Retinal pigment epithelial cell (primary cell): ENCODE results near the gene KCTD5.

Experiments used
- DNase-seq: peaks from one replicate; pipeline ENCODE4 v3.0.0-alpha.2; 2010; ENCODE audit warnings: low read depth
- H3K4me3 ChIP-seq: 2 replicates; pipeline ENCODE4 v1.5.1; 2011; ENCODE audit warnings: mild to moderate bottlenecking, low read length, control low read depth, moderate library complexity
- CTCF ChIP-seq: conservative IDR thresholded peaks from 2 replicates; pipeline ENCODE4 v1.5.1; 2011; ENCODE audit warnings: low read depth, low read length, control low read depth, inconsistent platforms

The KCTD5 gene

GRCh38 chr16:2724088-2724676 lies 41.9 kb downstream of the KCTD5 start:
- no peak for TF ChIP-seq CTCF
- no peak overlapping the region for H3K4me3 ChIP-seq
- no peak for DNase-seq

DNA sequence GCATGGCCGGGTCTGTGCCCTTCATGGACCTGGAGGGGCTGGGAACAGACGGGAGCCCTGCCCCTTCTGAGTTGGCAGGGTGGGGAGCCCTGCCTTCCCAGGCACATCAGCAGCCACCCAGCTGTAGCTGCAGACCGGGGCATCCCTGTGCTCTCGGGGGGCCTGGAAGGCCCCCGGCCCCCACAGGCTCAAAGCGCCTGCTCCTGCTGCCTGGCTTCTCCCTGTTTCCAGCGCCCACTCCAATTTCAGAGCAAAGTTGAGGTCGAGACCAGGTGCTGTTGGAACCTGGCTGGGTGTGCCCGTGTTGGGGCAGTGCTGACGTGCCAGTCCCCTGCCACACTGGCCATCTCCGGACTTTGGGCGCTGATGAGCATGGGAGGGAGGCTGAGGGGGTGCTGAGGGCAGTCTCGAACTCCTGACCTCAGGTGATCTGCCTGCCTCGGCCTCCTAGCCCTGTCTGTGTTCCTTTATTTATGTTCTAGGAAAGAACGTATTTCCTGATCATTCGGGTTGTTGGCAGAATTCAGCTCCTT lies 42.6 kb downstream of the KCTD5 start:
- DNase-seq, result no peak
- H3K4me3 ChIP-seq, result no peak overlapping the region
- no peak for TF ChIP-seq CTCF

- H3K4me3 ChIP-seq, result no peak overlapping the region
- TF ChIP-seq CTCF, result no peak
- DNase-seq, result no peak
These were observed 44.6 kb downstream of the KCTD5 start for GRCh38 chr16:2726923-2727322.

DNA sequence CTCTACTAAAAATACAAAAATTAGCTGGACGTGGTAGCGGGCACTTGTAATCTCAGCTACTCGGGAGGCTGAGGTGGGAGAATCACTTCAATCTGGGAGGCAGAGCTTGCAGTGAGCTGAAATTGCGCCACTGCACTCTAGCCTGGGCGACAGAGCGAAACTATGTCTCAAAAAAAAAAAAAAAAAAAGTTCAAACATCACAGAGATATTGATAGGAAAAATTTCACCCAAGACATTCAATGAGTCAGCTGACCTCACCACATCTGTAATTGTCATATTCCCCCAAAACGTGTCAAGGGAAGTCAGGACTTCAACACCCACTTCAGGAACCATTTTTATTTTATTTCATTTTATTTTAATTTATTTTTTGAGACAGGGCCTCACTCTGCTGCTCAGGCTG lies 45.7 kb downstream of the KCTD5 start:
- no peak for DNase-seq
- H3K4me3 ChIP-seq, result no peak overlapping the region
- TF ChIP-seq CTCF, result no peak

DNA sequence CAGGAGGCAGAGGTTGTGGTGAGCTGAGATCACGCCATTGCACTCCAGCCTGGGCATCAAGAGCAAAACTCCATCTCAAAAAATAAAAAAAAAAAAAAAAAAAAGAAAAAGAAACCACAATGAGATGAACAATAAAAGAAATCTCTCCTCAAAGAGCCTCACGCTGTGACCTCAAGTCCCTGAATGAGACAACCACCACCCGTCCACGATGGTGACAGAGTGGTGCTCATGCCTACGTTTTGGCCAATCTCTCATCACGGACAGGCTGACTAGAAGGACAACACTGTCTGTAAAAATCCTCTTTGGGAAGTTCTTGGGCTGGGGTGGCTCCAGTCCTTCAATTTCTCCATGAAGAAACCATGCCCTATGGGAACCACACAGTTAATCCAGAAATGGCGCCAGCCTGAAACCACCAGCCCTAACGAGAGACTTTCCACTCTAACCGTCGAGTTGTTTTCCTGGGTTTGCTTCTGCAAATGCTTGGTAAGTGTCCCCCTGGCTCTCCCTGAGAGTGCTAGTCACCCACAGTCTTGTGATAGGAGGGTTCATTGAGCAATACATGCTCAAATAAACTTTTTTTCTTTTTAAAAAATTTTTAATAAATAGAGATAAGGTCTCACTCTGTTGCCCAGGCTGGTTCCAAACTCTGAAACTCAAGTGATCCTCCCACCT lies 52.7 kb downstream of the KCTD5 start:
- no peak overlapping the region for H3K4me3 ChIP-seq
- TF ChIP-seq CTCF, result no peak
- DNase-seq, result no peak

- H3K4me3 ChIP-seq, result no peak overlapping the region
- no peak for DNase-seq
- TF ChIP-seq CTCF, result no peak
These were observed 54.3 kb downstream of the KCTD5 start for GRCh38 chr16:2736476-2737237.
